ENCODE results near the gene HELT.

DNA sequence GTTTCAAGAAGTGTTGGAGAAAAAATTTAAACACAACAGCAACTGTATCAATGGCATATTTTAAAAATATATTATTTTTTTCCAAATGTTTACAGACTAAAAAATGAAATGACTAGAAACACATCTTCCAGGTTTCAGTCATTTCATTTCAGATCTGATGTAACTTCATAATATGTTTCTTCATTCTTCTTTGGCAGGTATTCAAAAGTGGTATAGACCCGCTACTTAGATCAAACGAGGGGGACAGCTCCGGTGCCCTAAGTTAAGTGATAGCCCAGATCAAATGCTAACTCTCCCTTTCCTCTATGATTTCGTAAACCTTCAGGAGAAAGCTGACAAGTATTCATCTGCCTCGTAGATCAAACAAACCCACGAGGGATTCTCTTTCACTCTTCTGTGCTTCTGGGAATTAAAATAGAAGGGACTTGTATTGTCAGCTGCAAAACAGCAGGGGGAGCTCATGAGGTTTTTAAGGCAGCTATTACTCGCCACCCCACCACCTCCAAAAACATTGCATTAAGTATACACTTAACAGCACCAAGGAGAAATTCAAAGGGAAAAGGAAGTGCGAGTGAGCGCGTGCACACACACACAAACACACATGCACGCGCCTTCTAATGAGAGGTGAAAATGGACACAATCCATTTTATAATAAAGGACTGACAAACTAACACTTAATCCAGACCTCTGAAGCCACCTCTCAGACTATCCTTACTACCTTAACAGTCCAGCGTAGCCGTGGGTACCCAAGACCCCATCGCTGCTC is 21.4 kb downstream of the HELT start:
- TF ChIP-seq, protein P1, sequence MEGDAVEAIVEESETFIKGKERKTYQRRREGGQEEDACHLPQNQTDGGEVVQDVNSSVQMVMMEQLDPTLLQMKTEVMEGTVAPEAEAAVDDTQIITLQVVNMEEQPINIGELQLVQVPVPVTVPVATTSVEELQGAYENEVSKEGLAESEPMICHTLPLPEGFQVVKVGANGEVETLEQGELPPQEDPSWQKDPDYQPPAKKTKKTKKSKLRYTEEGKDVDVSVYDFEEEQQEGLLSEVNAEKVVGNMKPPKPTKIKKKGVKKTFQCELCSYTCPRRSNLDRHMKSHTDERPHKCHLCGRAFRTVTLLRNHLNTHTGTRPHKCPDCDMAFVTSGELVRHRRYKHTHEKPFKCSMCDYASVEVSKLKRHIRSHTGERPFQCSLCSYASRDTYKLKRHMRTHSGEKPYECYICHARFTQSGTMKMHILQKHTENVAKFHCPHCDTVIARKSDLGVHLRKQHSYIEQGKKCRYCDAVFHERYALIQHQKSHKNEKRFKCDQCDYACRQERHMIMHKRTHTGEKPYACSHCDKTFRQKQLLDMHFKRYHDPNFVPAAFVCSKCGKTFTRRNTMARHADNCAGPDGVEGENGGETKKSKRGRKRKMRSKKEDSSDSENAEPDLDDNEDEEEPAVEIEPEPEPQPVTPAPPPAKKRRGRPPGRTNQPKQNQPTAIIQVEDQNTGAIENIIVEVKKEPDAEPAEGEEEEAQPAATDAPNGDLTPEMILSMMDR (IDR thresholded peaks at IDR 0.05; ENCODE audit: extremely low read depth in 1 of 2, insufficient read depth in 1 of 2, low read depth in 1 of 2, low read length in 2 of 2), result peak; percentile 73 to 76
- no peak for TF ChIP-seq EZH2 (IDR thresholded peaks at IDR 0.05; ENCODE audit: borderline replicate concordance, low read depth, low read length, severe bottlenecking)
- TF ChIP-seq, protein P2, sequence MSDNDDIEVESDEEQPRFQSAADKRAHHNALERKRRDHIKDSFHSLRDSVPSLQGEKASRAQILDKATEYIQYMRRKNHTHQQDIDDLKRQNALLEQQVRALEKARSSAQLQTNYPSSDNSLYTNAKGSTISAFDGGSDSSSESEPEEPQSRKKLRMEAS (IDR thresholded peaks at IDR 0.05; ENCODE audit: insufficient read depth, insufficient read length), result no peak
- TF ChIP-seq JUN (IDR thresholded peaks at IDR 0.05; ENCODE audit: borderline replicate concordance, insufficient read depth, insufficient read length, low read depth), result no peak
- no peak for TF ChIP-seq POLR2A (IDR thresholded peaks at IDR 0.05; ENCODE audit: low read depth, low read length)
- no peak for TF ChIP-seq POLR2AphosphoS5 (IDR thresholded peaks at IDR 0.05; ENCODE audit: insufficient read depth, low read depth, low read length)
- TF ChIP-seq MYC (IDR thresholded peaks at IDR 0.05; ENCODE audit: low read depth, low read length), result no peak

All from endothelial cell of umbilical vein (primary cell).